Right ventricle myocardium superior (tissue), 1 donor: ENCODE measurements around the gene MAML2. TPM values are rescaled to one million over a fixed set of nuclear protein-coding genes. Genes with fewer than 3 reads are reported as not detected.
A peak's percentile ranks its signal among the peaks of the same experiment; 100 is the strongest.

Source experiments
- ATAC-seq: fragments of 200-7000 bp; cut with Tn5 transposase; one replicate; pipeline ENCODE4 v1.9.1; 2020; ENCODE audit warnings: mild to moderate bottlenecking; ENCODE audit not compliant: poor library complexity
- DNase-seq: peaks from one replicate; pipeline ENCODE4 v3.0.0-alpha.2; 2020
- intact Hi-C: fragments of 100-400 bp; cut with DNase I; formaldehyde crosslinking; loops from one replicate; pipeline ENCODE4 v1.11.2; 2022
- total RNA-seq: library from RNA; stranded (reverse); fragmentation: NEBNext Ultra II Directional; extraction: Animal tissue kit (Norgen Biotek cat#: 25700); gene quantifications from one replicate; pipeline ENCODE4 v1.2.1, GENCODE V29; 2021
- donor health status: DM: no; HTN: yes; CAD: no; lungs with severe emphysema.

Gene MAML2
- total RNA-seq, 1 donor from 2014 or later, result 4.5 TPM

GRCh38 chr11:96230686-96231085 is 112.3 kb downstream of the MAML2 start:
- ATAC-seq, result peak; percentile 62
- intact Hi-C loops, result no loop called here
- DNase-seq, result no peak

- intact Hi-C loops, result no loop called here
- DNase-seq (no peak), ATAC-seq (no peak)
Observed at GRCh38 chr11:96229354-96229977, 113.5 kb downstream of the MAML2 start.

GRCh38 chr11:96228910-96229309 is 114.1 kb downstream of the MAML2 start:
- intact Hi-C loops, result no loop called here
- DNase-seq (no peak), ATAC-seq (no peak)

GRCh38 chr11:96228473-96228891 is 114.5 kb downstream of the MAML2 start:
- DNase-seq (peak; percentile 79), ATAC-seq (peak; percentile 78)
- intact Hi-C loops, result no loop called here

- DNase-seq (no peak), ATAC-seq (no peak)
- intact Hi-C loops, result no loop called here
Observed at GRCh38 chr11:96227244-96227643, 115.8 kb downstream of the MAML2 start.

- ATAC-seq, result no peak
- no peak for DNase-seq
- intact Hi-C loops, result no loop called here
Observed at GRCh38 chr11:96223083-96223482, 119.9 kb downstream of the MAML2 start.

- ATAC-seq (no peak), DNase-seq (no peak)
- intact Hi-C loops, result no loop called here
Observed at GRCh38 chr11:96222102-96222501, 120.9 kb downstream of the MAML2 start.

GRCh38 chr11:96221244-96222070 is 121.5 kb downstream of the MAML2 start:
- no peak for ATAC-seq
- intact Hi-C loops, result no loop called here

GRCh38 chr11:96219981-96220623 is 122.9 kb downstream of the MAML2 start:
- intact Hi-C loops, result no loop called here
- DNase-seq (peak; percentile 41), ATAC-seq (peak; percentile 48)

More at GRCh38 chr11:96221244-96222070, 121.5 kb downstream of the MAML2 start:
- no peak for DNase-seq

- no peak for DNase-seq
- no peak for ATAC-seq
- intact Hi-C loops, result no loop called here
Observed at GRCh38 chr11:96218901-96219300, 124.1 kb downstream of the MAML2 start.

GRCh38 chr11:96218006-96218405 is 125.0 kb downstream of the MAML2 start:
- intact Hi-C loops, result no loop called here
- no peak for DNase-seq
- no peak for ATAC-seq

GRCh38 chr11:96217206-96217605 is 125.8 kb downstream of the MAML2 start:
- intact Hi-C loops, result no loop called here
- ATAC-seq (no peak), DNase-seq (no peak)

GRCh38 chr11:96215826-96216225 is 127.2 kb downstream of the MAML2 start:
- no peak for DNase-seq
- intact Hi-C loops, result no loop called here
- ATAC-seq, result peak; percentile 3

GRCh38 chr11:96215110-96215782 is 127.7 kb downstream of the MAML2 start:
- DNase-seq (no peak), ATAC-seq (peak; percentile 8)
- intact Hi-C loops, result no loop called here

GRCh38 chr11:96214777-96215109 is 128.3 kb downstream of the MAML2 start:
- intact Hi-C loops, result no loop called here
- no peak for DNase-seq
- ATAC-seq, result no peak

GRCh38 chr11:96213500-96213899 is 129.5 kb downstream of the MAML2 start:
- intact Hi-C loops, result no loop called here
- DNase-seq, result no peak
- peak; percentile 64 for ATAC-seq

- DNase-seq, result no peak
- no peak for ATAC-seq
- intact Hi-C loops, result no loop called here
Observed at GRCh38 chr11:96211436-96211835, 131.6 kb downstream of the MAML2 start.

- intact Hi-C loops, result no loop called here
Observed at GRCh38 chr11:96207459-96208449, 135.2 kb downstream of the MAML2 start.

More at GRCh38 chr11:96207459-96208449, 135.2 kb downstream of the MAML2 start:
- DNase-seq (no peak), ATAC-seq (peak; percentile 52)
